ENCODE results near the gene ABCC4.

ABCC4 gene

GRCh38 chr13:95301183-95301967, at the start of gene ABCC4:
TSS of gene ABCC4 (minus strand) at chr13:95301451. CDS start at chr13:95301314, 137 bp downstream.
- POLR2A ChIA-PET, result interaction anchor here (0.6 to 1.0 kb wide), 2 partner anchors 27 to 86 kb away, joined by 4 to 5 read pairs; no protein-coding TSS in a partner anchor
- peaks cover 7% of the 10 kb centered on the region; the same call in 1 of the 2 replicates for H3K4me1 ChIP-seq (ENCODE audit: control insufficient read depth, insufficient read depth, low read length)
- H3K4me3 ChIP-seq (ENCODE audit: low read depth, low read length), result peak within 1 kb of the TSS; percentile 61
- CTCF ChIA-PET, result interaction anchor here (0.5 to 1.6 kb wide), 6 partner anchors 70 to 607 kb away, joined by 3 to 7 read pairs (median 4); no protein-coding TSS in a partner anchor
- H3K36me3 ChIP-seq (ENCODE audit: control insufficient read depth in 2 of 2, insufficient read depth in 1 of 2, low read length in 2 of 2), result no peaks in the 10 kb centered on the region
- peak within 1 kb of the TSS; percentile 83; the same call in 1 of the 2 replicates for H3K27ac ChIP-seq (ENCODE audit: extremely low read depth, low read depth, low read length)
- H3K9me3 ChIP-seq (ENCODE audit: control insufficient read depth, insufficient read depth, low read depth, low read length), result no peaks in the 10 kb centered on the region
- TF ChIP-seq ZNF449 (tag by site-specific recombination; IDR thresholded peaks at IDR 0.05), result peak; percentile 77; the same call in 1 of the 2 replicates
- TF ChIP-seq ZNF626 (tag by site-specific recombination; IDR thresholded peaks at IDR 0.05), result no peak
- no peak for TF ChIP-seq GFI1B (tag by site-specific recombination; IDR thresholded peaks at IDR 0.05)
- TF ChIP-seq WT1 (tag by site-specific recombination; IDR thresholded peaks at IDR 0.05), result peak; percentile 72
- no peak for TF ChIP-seq ZNF16 (tag by site-specific recombination; IDR thresholded peaks at IDR 0.05; ENCODE audit: low read depth)
- TF ChIP-seq PRDM1 (tag by site-specific recombination; IDR thresholded peaks at IDR 0.05), result peak; percentile 63
- peak; percentile 83 for TF ChIP-seq PRDM10 (tag by site-specific recombination; IDR thresholded peaks at IDR 0.05)
- peak; percentile 55; the same call in 1 of the 2 replicates for TF ChIP-seq ZNF24 (tag by site-specific recombination; IDR thresholded peaks at IDR 0.05)
- no peak for TF ChIP-seq ZNF510 (tag by site-specific recombination; IDR thresholded peaks at IDR 0.05; ENCODE audit: insufficient replicate concordance)
- peak; percentile 75 for TF ChIP-seq ZEB2 (tag by site-specific recombination; IDR thresholded peaks at IDR 0.05)
- peak; percentile 31; the same call in 1 of the 2 replicates for TF ChIP-seq ZNF76 (tag by site-specific recombination; IDR thresholded peaks at IDR 0.05; ENCODE audit: borderline replicate concordance, low read depth)
- TF ChIP-seq ZFP37 (tag by site-specific recombination; IDR thresholded peaks at IDR 0.05), result 0 out of 2 replicates have a peak, but pooled peaks have one; percentile 38
- no peak for TF ChIP-seq ZSCAN16 (tag by site-specific recombination; IDR thresholded peaks at IDR 0.05)
- TF ChIP-seq ZBTB17 (tag by site-specific recombination; IDR thresholded peaks at IDR 0.05), result peak; percentile 87; the same call in 1 of the 2 replicates
- peak; percentile 77 for TF ChIP-seq ZNF223 (tag by site-specific recombination; IDR thresholded peaks at IDR 0.05)
- TF ChIP-seq REPIN1 (tag by site-specific recombination; IDR thresholded peaks at IDR 0.05; ENCODE audit: low read depth), result no peak
- TF ChIP-seq ZNF416 (tag by site-specific recombination; IDR thresholded peaks at IDR 0.05), result no peak
- 0 out of 2 replicates have a peak, but pooled peaks have one; percentile 21 for TF ChIP-seq ZFP69B (tag by site-specific recombination; IDR thresholded peaks at IDR 0.05)
- no peak for TF ChIP-seq ZNF350 (tag by site-specific recombination; IDR thresholded peaks at IDR 0.05)
- 0 out of 2 replicates have a peak, but pooled peaks have one; percentile 24 for TF ChIP-seq TSHZ1 (tag by site-specific recombination; IDR thresholded peaks at IDR 0.05; ENCODE audit: borderline replicate concordance)
- peak; percentile 78 for TF ChIP-seq KLF10 (tag by site-specific recombination; IDR thresholded peaks at IDR 0.05)
- no peak for TF ChIP-seq SCRT1 (tag by site-specific recombination; IDR thresholded peaks at IDR 0.05; ENCODE audit: borderline replicate concordance)
- TF ChIP-seq KLF8 (tag by site-specific recombination; IDR thresholded peaks at IDR 0.05), result peak; percentile 81
- 0 out of 2 replicates have a peak, but pooled peaks have one; percentile 33 for TF ChIP-seq KLF7 (tag by site-specific recombination; IDR thresholded peaks at IDR 0.05; ENCODE audit: borderline replicate concordance)
- TF ChIP-seq ZNF132 (tag by site-specific recombination; IDR thresholded peaks at IDR 0.05; ENCODE audit: borderline replicate concordance), result no peak
- no peak for TF ChIP-seq ZNF114 (tag by site-specific recombination; IDR thresholded peaks at IDR 0.05)
